Gastrocnemius medialis (tissue), 4 donors: ENCODE results near the gene SH2B3.

Source experiments
- POLR2A ChIP-seq, 2 donors: fragments of 450-650 bp; IDR thresholded peaks; one replicate each; pipeline ENCODE4 v1.6.1; 2017; ENCODE audit warnings: antibody characterized with exemption in 2 of 2, mild to moderate bottlenecking in 2 of 2, moderate library complexity in 2 of 2
- TF ChIP-seq, protein P1 (sequence below), 5 experiments: fragments of 450-650 bp in 3 of 5; fragments of 200-600 bp in 2 of 5; sonication (generic) in 2 of 5; IDR thresholded peaks in 4 of 5; conservative IDR thresholded peaks in 1 of 5; 1 replicate in 4 of 5; 2 replicates in 1 of 5; pipeline ENCODE4 v1.5.1; 2016 to 2019; ENCODE audit warnings: antibody characterized with exemption in 5 of 5, mild to moderate bottlenecking in 3 of 5, moderate library complexity in 3 of 5

DNA sequence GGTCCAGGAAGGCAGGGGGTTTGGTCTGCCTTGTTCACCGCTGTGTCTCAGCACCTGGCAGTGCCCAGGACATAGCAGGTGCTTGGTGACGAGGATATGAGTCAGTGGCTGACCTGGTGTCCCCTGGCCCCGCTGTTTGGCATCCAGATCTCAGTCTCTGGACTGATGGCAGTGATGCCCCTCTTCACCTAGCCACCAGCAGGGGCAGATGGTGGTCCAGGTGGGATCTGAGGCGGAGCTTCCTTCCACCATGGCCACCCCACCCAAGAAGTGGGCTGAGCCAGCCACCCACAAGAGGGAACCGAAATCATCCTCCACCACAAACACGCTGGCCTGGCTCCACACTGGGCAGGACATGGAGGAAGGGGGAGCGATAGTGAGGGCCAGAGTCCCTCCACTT, 16.1 kb upstream of the SH2B3 start:
- TF ChIP-seq, protein P1, sequence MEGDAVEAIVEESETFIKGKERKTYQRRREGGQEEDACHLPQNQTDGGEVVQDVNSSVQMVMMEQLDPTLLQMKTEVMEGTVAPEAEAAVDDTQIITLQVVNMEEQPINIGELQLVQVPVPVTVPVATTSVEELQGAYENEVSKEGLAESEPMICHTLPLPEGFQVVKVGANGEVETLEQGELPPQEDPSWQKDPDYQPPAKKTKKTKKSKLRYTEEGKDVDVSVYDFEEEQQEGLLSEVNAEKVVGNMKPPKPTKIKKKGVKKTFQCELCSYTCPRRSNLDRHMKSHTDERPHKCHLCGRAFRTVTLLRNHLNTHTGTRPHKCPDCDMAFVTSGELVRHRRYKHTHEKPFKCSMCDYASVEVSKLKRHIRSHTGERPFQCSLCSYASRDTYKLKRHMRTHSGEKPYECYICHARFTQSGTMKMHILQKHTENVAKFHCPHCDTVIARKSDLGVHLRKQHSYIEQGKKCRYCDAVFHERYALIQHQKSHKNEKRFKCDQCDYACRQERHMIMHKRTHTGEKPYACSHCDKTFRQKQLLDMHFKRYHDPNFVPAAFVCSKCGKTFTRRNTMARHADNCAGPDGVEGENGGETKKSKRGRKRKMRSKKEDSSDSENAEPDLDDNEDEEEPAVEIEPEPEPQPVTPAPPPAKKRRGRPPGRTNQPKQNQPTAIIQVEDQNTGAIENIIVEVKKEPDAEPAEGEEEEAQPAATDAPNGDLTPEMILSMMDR (IDR thresholded peaks at IDR 0.05 in 4 of 5, conservative IDR thresholded peaks at IDR 0.05 in 1 of 5), result no peak
- no peak for TF ChIP-seq POLR2A (IDR thresholded peaks at IDR 0.05)
